GM18526 (cell line): ENCODE measurements around the gene NDUFA3.
A peak's percentile ranks its signal among the peaks of the same experiment; 100 is the strongest.

Experiments
- POLR2A ChIP-seq: IDR thresholded peaks from 3 replicates; pipeline ENCODE4 v1.6.1; 2011; ENCODE audit not compliant: insufficient read length; ENCODE audit errors: extremely low read depth

Gene NDUFA3

DNA sequence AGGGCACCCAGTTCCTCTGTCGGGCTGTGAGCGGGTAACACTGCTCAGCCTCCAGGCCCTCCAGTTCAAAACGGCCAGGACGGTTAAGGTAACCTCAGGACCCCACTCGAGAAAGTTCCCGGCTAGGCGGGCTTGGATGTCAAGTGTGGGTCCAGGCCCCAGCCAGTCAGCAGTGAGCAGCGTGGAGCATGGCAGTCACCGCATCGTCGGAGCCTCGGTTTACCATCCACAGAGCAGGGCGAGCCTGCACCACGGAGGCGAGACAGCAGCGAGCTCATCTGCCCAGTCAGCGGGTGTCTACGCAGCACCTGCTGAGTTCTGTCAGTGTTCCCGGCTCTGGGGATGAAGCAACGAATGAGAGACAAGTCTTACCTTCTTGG, 27.0 kb downstream of the NDUFA3 start:
- no peak for TF ChIP-seq POLR2A

- no peak for TF ChIP-seq POLR2A
These were observed 30.8 kb downstream of the NDUFA3 start for GRCh38 chr19:54133312-54133956.

- TF ChIP-seq POLR2A = no peak
These were observed 31.4 kb downstream of the NDUFA3 start for GRCh38 chr19:54133957-54134590.

GRCh38 chr19:54136086-54136863, 33.6 kb downstream of the NDUFA3 start:
- no peak for TF ChIP-seq POLR2A

DNA sequence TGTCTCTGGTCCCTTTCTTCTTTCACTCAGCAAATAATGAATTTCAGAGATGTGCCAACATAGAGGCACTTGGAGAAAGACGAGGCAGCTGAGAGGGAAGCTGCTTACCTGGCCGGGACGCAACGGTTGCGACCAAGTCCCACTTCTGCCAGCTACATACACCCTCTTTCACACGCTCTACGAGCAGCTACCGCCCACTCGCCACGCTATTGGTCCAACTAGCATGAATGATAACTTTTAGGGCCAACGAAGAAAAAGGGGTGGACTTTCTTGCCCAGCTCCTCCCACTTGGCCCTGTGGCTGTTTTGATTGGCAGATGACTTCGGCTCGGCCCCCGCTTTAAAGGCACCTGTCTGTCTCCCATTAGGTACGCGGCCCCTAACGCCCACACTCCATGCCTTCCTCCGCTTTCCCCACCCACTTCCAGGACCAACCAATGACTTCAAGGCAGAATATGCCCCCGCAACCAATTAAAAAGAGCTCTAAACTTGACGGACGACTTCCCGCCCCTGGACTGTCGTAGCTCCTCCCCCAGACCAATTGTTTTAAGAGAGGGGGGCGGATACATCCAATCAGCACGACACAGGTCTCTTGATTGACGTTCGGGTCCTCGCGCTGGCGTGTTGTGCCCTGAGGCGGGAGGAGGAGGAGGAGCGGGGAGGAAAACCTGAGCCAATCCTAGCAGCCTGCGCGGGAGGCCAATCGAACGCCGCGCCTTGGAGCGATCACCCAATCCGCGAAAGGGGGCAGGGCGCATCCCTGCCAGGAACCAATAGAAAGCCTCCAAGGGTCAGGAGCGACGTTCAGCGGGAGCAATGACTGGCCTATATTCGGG, 34.4 kb downstream of the NDUFA3 start:
- TF ChIP-seq POLR2A = peak; percentile 78

GRCh38 chr19:54137699-54138488, 35.2 kb downstream of the NDUFA3 start, which contains the start of gene CNOT3:
Gene CNOT3, plus strand, starts transcription at chr19:54137762. Its CDS starts 5,217 bp downstream, at chr19:54142979.
- peak; percentile 87 for TF ChIP-seq POLR2A

DNA sequence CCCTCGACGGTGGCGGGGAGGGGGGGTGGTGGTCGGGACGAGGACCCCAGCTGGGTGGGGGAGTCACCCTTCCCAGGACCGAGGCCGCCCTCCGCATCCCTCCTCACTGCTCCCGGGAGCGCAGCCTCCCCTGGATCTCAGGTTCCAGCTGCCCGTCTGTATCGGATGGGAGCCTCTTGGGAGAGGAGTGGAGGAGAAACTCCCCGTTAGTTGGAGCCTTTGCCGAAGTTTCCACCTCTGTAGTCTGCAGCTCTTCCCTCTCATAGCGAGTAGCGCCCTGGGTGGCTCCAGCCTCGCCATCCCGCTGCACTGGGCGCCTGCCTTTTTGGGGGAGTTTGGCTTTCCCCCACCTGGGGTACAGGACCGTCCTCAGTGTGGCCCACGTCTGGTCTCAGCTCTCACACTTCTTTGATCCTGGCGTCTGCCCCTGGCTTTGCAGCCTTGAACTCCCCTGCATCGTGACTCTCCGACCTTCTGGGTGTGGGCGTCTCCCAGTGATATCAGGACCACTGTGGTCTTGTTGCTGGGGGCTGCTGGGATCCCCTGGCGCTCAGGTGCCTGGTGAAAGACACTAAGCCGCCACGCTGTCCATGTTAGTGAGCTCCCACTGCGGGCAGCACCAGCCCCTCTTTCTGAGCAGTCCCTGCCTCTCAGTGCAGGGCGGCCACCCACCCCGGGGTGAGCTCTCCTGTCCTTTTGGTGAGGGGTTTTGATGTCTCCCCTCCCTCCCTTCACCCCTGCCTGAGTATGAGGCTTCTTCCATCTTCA, 36.0 kb downstream of the NDUFA3 start:
- no peak for TF ChIP-seq POLR2A

GRCh38 chr19:54141356-54141755, 38.7 kb downstream of the NDUFA3 start:
- no peak for TF ChIP-seq POLR2A

DNA sequence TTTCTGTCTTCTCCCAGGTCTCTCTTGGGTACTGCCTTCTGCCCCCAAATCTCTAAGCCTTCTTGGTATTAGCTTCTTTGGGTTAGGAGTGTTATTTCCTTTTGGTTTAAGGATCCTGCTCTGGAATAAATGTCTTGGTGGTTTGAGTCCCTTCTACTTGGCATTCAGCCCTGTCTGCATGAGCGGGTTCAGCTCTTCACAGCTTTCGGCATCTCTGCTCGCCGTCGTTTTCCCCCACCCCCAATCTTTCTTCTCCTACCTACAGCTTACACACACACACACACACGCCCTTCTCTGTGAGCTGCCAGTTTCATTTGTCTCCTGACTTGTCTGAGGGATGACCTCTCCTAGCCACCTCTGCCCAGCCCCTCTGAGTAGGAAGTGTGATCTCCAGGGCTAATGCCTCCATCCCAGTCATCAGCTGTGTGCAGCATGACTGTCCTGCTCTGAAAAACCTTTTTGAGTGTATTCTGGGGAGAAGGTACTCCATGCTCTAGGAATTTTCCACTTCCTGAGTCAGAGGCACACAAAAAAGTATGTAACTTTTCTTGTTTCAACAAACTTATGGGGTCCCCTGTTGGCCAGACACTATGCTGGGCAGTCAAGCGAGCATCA, 39.6 kb downstream of the NDUFA3 start:
- TF ChIP-seq POLR2A = no peak

DNA sequence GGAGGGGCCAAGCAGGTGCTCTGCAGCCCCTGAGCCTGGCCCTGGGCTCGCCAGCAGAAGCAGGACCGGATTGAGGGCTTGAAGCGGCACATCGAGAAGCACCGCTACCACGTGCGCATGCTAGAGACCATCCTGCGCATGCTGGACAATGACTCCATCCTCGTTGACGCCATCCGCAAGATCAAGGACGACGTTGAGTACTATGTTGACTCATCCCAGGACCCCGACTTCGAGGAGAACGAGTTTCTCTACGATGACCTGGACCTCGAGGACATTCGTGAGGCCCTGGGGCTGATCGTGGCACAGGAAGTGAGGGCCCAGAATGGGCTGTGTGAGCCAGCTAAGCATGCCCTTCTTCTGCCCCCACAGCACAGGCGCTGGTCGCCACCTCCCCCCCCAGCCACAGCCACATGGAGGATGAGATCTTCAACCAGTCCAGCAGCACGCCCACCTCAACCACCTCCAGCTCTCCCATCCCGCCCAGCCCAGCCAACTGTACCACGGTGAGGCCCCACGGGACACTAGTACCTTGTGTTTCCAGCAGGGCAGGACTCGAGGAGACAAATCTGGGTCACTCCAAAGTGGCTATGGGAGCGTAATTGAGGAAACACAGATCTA, 43.0 kb downstream of the NDUFA3 start:
- TF ChIP-seq POLR2A = no peak

DNA sequence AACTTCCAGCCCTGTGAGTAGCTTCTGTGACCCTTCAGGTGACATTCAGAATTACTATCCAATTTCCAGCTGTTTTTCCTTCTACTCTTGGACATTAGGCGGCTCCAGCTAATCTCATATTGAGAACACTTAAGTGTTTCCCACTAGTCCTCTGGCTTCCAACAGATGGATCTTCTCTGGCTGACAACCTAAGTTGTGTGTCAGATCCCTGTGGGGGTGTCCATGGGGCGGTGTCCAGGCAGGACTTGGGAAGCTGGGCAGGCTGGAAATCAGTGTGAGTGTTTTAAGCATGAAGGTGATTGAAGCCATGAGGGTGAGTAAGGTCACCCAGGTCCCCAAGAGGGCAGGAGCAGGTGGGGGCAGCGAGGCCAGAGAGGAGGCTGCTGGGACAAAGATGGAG, 45.0 kb downstream of the NDUFA3 start:
- TF ChIP-seq POLR2A = no peak

DNA sequence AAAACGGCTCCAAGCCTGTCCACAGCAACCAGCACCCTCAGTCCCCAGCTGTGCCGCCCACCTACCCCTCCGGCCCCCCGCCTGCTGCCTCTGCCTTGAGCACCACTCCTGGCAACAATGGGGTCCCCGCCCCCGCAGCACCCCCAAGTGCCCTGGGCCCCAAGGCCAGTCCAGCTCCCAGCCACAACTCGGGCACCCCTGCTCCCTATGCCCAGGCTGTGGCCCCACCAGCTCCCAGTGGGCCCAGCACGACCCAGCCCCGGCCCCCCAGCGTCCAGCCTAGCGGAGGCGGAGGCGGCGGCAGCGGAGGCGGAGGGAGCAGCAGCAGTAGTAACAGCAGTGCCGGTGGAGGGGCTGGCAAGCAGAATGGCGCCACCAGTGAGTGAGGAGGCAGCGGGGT, 45.5 kb downstream of the NDUFA3 start:
- no peak for TF ChIP-seq POLR2A

- no peak for TF ChIP-seq POLR2A
These were observed 46.6 kb downstream of the NDUFA3 start for GRCh38 chr19:54149021-54149812.
